Nucleus accumbens (tissue), 56 donors: ENCODE data around the gene COTL1.

Source experiments
- DNase-seq, 56 donors: peaks; one replicate each; lab custom pipeline; 2025; lab: John Stamatoyannopoulos, UW

Gene COTL1, protein sequence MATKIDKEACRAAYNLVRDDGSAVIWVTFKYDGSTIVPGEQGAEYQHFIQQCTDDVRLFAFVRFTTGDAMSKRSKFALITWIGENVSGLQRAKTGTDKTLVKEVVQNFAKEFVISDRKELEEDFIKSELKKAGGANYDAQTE

DNA sequence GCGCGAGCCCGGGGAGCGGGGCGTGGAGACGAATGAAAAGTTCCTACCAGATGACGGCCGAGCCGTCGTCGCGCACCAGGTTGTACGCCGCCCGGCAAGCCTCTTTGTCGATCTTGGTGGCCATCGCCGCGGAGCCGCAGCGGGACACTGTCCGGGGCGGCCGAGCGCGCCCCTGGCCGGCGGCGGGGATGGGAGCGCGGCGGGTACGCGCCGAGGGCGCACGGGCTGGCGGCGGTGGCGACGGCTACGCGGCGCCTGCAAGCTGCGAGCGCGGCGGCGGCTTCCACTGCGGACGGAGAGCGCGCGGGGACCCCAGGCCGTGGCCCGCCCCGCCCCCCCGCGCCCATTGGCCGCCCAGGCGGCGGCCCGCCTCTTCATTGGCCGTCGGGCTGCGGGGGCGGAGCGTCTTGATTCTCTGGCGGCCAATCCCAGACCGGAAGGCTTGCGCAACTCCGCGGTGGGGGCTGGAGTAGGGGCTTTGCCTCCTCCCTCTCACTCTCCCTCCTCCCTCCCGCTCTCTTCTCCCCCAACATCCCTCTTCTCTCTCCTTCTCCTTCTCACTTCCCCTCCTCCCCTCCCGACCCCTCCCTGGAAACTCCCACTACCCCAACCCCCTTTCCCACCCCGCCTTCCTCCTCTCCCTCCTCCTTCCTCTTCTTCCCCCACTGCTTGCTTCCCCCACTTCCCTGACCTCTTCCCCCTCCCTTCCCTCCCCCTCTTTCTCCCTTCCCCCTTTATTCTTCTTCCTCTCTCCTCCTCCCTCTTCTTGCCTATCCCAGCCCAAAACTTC, at the start of gene COTL1:
TSS of gene COTL1 (minus strand) at position 288 of the 790 bp plus-strand sequence. CDS start at position 124, 164 bp downstream.
- peak; percentile 36 to 96 (median 88) for DNase-seq

DNA sequence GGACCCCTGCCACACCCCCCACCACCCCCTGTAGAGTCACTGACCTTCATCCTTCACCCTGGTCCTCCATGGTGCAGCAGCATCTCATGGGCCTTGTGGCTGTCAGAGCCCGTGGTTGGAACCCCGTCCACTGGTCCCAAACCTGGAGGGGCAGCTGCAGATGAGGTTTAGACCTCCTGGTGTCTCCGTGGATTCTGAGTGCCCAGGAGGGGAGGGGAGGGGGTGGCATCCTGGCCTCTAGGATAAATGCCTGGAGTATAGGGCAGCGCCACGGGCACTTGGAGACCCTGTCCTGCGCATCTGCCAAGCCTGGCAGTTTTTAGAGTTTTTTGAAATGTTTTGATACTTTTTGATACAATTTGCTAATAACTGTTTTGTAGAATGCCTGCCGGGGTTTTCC, 48.0 kb upstream of the COTL1 start:
- DNase-seq = no peak

GRCh38 chr16:84665359-84665758, 47.5 kb upstream of the COTL1 start:
- DNase-seq = no peak

GRCh38 chr16:84663433-84664101, 45.7 kb upstream of the COTL1 start:
- DNase-seq = no peak

DNA sequence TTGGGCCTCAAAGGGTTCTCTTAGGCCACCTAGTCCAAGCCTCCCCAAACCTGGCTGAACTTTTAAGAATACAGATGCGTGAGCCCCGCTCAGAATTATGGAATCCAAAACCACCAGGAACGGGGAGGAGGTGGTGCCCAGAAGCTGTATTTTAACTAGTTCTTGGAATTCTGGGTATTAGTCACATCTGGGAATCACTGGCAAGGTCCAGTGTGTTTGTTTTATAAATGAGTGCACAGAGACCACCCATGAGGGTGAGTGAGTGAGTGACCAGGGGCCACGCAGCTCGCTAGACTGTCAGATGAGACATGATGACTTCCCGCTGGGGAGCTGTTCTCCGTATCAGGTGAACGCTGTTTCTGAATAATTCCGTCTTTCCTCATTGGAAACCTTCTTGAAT, 44.6 kb upstream of the COTL1 start:
- DNase-seq = no peak

GRCh38 chr16:84661418-84662060, 43.7 kb upstream of the COTL1 start:
- DNase-seq = no peak

GRCh38 chr16:84660973-84661372, 43.1 kb upstream of the COTL1 start:
- no peak for DNase-seq

DNA sequence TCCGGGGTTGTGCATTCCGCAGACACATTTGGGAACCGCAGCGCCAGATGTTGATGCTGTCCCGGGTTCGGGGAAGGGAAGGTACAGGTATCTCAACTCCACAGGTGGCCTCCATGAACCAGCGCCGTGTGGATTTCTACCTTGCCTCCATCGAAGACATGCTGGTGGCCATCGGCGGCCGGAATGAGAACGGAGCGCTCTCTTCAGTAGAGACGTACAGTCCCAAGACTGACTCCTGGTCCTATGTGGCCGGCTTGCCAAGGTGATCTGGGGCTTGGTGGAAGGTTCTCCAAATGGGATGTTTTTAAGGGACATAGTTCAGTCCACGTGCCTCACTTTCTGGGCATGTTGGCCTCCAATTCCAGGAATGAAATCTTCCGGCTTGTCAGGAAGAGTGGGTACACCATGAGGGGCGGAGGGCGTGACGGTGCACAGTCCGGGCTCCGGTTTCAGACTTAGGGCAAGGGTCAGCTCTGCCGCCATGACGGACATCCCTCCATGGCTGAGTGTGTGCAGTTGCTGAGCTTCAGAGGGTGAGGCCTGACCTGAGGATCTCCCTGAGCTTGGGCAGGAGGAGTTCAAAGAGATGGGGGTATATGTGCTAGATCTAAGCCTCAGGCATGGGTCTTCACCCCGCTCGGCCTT, 41.9 kb upstream of the COTL1 start:
- no peak for DNase-seq

- DNase-seq = no peak
Measured at GRCh38 chr16:84658690-84659089, 40.8 kb upstream of the COTL1 start.

GRCh38 chr16:84657229-84657837, 39.5 kb upstream of the COTL1 start:
- no peak for DNase-seq

DNA sequence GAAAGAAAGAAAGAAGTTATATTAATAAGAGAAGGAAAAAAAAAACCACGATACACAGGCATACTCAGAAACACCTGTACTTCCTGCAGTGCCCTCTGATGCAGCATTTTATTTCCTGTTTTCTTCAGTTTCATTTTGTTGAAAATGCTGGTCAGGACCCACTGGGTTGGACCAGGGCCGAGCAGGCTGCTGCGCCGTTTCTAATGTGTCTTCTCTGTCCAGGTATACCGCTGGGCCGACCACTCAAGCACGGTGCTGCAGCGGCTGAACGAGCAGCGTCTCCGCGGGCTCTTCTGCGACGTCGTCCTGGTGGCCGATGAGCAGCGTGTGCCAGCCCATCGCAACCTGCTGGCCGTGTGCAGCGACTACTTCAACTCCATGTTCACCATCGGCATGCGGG, 38.8 kb upstream of the COTL1 start:
- no peak for DNase-seq

DNA sequence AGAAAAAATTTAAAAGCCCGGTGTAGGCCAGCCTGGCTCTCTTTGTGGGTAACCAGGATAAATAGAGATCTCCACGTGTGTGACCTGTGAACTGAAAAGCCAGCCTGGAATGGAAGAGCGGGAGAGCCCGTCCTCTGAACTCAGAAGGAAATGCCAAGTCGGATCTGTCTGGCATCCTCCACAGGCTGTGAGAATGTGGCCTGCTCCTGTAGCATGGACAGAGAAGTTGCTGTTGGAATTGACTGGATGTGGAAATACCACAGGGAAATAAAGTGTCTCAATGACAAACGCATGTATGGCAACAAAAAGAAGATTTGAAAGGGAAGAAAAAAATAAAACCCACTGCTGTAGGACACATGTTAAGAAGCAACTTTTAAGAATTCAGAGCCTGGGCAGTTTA, 37.1 kb upstream of the COTL1 start:
- no peak for DNase-seq

- DNase-seq = no peak
Measured at GRCh38 chr16:84654238-84654637, 36.4 kb upstream of the COTL1 start.

DNA sequence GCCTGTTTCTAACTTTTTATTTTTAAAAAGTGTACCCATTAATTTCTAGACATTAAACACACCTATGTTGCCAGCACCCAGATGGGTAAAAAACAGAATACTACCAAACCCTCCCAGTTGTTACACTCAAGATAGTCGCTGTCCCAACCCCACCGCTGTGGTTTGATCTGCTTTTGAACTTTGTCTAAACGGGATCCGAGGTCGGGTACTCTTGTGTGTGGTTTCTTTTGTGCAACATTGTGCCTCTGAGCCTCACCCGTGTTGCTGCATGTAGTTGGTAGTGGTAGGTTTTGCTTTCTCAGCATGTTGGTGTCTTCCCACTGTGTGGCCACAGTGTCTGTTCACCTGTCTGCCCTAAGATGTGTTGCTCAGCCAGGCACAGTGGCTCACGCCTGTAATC, 34.7 kb upstream of the COTL1 start:
- no peak for DNase-seq

DNA sequence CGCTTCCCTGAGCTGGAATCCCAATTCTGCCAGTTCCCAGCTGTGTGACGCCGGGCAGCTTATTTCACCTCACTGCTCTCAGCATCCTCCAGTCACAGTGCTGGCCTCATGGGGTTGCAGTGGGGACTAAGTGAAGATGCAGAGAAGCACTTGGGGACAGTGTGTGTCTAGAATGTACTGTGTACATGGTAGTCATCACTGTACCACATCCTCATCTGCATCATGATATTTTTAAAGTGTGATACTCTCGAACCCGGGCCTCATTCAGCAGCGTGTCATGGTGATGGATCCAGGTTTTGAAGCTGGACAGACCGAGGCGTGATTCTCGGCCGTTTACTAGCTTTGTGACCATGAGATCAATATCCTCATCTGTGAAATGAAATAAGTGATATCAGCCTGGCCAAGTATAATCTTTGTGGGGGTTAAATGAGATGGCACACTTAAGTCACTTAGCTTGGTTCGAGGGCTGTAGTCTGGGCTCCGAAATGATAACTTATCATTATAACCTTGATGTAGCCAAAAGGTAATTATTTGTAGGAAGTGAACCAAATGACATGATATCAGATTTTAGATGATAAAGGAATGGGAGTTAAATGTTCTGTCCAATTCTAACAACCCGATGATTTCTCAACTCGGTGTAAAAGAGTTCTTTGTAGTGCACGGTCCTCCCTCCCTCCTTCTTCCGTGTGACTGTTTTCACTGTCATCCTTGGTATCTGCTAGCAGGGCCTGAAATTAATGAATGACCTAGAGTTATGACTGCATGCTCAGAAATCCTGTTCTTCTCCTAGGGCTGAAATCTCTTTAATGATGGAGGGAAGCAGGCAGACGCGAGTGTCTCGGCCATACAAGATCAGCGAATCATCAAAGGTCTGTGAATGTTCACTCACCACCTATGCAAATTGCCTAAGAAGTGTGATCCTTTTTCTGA, 32.4 kb upstream of the COTL1 start:
- no peak for DNase-seq

DNA sequence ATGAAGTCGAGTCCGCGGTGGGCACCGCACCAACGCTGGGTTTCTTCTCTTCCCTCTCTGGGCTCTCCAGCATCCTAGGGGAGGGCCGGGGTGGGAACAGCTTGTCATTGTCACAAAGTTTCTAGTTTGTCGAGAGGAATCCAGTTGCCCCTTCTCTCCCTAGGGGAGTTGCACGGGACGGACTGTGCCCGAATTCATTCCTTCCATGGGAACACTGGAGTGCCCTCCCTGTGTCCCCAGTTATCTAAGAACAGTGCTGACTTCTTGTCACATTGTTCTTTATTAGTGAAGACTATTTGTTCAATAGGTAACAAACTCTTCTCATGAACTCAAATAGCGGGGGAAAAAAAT, 31.6 kb upstream of the COTL1 start:
- DNase-seq = no peak

GRCh38 chr16:84648595-84649510, 31.0 kb upstream of the COTL1 start:
- DNase-seq = peak in 10 of 56 donors; percentile 4 to 60 (median 12)
